Uterus (tissue), 2 donors: ENCODE data around the gene MFSD12.

Source experiments
- POLR2A ChIP-seq, 2 donors: fragments of 450-650 bp; IDR thresholded peaks; one replicate each; pipeline ENCODE4 v1.6.1; 2016; ENCODE audit warnings: antibody characterized with exemption in 2 of 2, mild to moderate bottlenecking in 1 of 2, moderate library complexity in 1 of 2
- TF ChIP-seq, protein P1 (sequence below), 4 experiments: fragments of 200-600 bp in 2 of 4; fragments of 450-650 bp in 2 of 4; sonication (generic) in 2 of 4; IDR thresholded peaks; one replicate each; pipeline ENCODE4 v1.5.1; 2016 to 2019; ENCODE audit warnings: antibody characterized with exemption in 4 of 4, mild to moderate bottlenecking in 2 of 4, moderate library complexity in 1 of 4

DNA sequence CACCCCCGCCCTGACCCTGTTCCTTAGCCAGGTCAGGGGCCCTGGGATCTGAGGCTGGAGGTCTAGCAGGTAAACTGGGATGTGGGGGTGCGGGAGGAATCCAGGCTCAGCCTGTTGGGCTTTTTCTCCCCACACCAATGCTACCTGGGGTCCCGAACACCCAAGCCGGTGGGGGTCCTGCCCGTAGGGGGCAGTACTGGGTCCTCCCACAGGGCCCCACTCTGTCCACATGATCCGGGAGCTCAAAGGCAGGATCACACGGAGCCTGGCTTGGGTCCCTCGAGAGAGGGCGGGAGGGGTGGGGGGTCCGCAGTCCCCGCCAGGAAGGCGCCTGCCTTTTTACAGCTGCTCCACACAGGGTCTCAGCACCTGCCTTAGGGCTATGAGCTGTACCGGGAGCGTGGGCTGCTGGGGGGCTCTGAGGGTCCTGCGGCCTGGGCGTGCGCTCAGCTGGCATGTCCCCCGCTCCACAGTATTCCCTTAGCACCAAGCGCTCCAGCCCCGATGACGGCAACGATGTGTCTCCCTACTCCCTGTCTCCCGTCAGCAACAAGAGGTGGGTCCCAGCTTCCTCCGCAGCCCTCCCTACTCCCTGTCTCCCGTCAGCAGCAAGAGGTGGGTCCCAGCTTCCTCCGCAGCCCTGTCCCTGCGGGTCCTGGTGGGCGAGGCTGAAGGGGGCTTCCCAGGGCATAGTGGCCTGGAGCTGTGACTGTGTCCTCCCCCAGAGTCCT is 30.7 kb downstream of the MFSD12 start:
- TF ChIP-seq POLR2A (IDR thresholded peaks at IDR 0.05), result no peak
- TF ChIP-seq, protein P1, sequence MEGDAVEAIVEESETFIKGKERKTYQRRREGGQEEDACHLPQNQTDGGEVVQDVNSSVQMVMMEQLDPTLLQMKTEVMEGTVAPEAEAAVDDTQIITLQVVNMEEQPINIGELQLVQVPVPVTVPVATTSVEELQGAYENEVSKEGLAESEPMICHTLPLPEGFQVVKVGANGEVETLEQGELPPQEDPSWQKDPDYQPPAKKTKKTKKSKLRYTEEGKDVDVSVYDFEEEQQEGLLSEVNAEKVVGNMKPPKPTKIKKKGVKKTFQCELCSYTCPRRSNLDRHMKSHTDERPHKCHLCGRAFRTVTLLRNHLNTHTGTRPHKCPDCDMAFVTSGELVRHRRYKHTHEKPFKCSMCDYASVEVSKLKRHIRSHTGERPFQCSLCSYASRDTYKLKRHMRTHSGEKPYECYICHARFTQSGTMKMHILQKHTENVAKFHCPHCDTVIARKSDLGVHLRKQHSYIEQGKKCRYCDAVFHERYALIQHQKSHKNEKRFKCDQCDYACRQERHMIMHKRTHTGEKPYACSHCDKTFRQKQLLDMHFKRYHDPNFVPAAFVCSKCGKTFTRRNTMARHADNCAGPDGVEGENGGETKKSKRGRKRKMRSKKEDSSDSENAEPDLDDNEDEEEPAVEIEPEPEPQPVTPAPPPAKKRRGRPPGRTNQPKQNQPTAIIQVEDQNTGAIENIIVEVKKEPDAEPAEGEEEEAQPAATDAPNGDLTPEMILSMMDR (IDR thresholded peaks at IDR 0.05), result no peak
